Hematopoietic multipotent progenitor cell treated with erythropoietin and hydrocortisone succinate and interleukin-3 and kit ligand, for 8 days (in vitro differentiated cells): ENCODE measurements around the gene TGFB1.
"Not testable (repeated sequence)": the region's sequence is repeated elsewhere in the genome, so short reads cannot be mapped to it uniquely, and the experiment has no call there.

ENCODE experiments used
- DNase-seq: peaks from one replicate; pipeline ENCODE4 v3.0.0-alpha.2; 2015

TGFB1 gene

GRCh38 chr19:41298348-41298964, 55.3 kb downstream of the TGFB1 start:
- no peak for DNase-seq

GRCh38 chr19:41297628-41298347, 55.9 kb downstream of the TGFB1 start:
- DNase-seq: no peak

- no peak for DNase-seq
These were observed 57.3 kb downstream of the TGFB1 start for GRCh38 chr19:41296433-41296871.

- DNase-seq: no peak
These were observed 58.2 kb downstream of the TGFB1 start for GRCh38 chr19:41295499-41295898.

GRCh38 chr19:41294393-41294792, 59.3 kb downstream of the TGFB1 start:
- no peak for DNase-seq

GRCh38 chr19:41289814-41290213, 63.9 kb downstream of the TGFB1 start:
- DNase-seq: not testable (repeated sequence)

GRCh38 chr19:41288673-41289530, 64.8 kb downstream of the TGFB1 start:
- no peak for DNase-seq
